ENCODE results near the gene CKAP2L.

The CKAP2L gene

DNA sequence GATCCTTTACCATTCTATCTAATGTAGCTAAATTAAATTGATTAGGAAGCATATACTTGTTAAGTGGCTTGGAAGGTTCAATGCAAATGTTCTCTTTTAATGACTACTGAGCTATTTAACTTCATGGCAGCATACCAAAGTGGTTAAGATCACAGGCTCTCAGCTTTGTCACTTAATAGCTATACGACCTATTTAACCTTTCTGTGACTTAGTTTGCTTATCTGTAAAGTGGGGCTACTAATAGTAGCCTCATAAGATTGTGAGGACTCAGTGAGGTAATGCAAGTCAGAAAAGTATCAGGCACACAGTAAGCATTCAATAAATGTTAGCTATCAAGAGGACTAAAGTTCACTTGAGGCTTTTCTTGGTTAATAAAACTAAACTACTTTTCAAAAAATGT is 4.3 kb downstream of the CKAP2L start:
- DNase-seq, result no peak

DNA sequence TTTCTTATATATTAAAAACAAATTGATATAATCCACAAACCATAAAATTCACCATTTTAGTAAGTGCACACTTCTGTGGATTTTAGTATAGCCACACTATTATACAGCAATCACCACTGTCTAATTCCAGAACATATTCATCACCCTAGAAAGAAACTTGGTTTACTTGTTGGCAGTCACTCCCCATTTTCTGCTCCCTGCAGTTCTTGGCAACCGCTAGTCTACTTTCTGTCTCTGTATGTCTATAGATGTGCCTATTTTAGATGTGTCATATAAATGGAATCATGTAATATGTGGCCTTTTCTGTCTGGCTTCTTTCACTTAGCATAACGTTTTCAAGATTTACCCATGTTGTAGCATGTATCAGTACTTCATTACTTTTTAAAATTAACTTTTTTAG is 5.7 kb downstream of the CKAP2L start:
- DNase-seq, result no peak

DNA sequence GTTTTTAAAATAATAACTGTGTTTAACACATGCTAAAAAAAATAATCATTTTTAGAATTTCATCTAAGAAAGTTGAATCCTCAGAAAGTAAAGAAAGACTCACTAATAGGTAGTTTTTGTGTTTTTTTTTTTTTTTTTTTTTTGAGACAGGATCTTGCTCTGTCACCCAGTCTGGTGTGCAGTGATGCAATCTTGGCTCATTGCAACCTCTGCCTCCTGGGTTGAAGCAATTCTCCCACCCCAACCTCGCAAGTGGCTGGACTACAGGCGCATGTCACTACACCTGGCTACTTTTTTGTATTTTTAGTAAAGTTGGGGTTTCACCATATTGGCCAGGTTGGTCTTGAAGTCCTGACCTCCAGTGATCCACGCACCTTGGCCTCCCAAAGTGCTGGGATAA is 7.1 kb downstream of the CKAP2L start:
- no peak for DNase-seq

DNA sequence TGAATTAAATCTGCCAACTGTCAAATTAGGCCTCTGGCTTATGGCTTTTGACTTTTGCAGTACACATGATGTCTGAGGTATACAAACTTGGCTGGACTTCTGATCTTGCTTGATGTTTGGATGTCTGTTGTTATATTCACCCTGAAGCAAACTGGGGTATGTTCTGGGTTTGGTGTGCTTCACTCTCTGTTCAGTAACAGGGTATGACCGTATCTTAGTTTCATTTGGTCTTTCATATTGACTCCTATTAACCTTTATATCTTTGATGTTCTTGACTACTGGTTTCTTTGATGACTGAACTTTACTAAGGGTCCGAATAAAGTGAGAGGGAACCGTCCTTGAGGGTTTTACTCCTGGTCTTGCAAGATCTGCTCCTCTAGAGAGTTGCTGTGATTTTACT is 8.2 kb downstream of the CKAP2L start:
- DNase-seq, result no peak

DNA sequence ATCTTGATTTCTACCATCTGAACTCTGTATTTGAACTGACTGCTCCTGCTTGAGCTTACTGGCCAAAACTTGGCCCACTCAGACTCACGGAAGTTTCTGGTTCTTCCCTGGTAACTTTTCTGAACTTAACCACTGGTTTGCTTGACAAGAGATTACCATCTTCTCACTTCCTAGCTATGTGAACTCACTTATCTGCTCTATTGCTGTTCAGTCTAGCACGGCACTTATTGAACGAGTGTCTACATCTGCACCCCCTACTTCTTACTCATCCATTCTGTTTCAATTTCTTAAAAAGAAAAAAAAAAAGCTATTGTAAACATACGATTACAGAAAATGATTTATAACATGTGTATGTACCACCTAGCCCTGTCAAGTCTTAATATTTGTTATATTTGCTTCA is 9.0 kb downstream of the CKAP2L start:
- DNase-seq, result no peak

DNA sequence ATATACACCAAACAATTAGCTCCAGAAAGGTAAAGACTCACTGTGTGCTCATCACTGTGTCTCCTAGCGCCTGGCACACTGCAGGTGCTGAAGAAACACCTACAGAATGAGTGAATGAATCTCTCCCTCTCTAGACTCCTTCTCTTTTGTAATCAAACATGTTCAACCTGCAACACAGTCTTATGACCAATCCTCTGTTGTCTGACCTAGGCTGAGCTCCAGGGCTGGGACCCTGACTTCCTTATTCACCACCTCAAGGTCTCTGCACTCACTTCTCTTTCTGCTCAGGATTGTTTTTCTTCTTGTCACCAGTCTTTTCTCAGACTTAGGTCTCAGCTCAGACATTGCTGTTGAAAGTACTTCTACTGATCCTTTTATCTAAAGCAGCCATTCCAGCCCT is 9.8 kb downstream of the CKAP2L start:
- no peak for DNase-seq

DNA sequence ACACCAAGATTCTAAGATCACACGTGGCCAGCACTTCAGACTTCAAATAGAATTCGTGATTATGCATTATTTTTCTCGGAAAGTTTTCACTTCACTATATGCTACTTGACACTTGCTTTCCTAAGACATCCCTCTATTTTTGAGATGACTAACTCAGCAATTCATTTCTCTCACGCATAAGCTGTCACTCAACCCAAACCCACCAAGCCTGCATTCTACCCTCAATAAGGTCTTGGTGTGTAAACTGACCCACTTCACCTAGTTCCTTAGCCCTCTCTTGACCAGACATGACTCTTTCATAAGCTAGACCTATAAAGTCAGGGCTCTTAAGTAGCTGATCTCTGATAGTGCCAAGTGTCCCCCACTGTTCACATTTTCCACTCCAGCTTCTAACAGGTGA is 11.7 kb downstream of the CKAP2L start:
- DNase-seq, result no peak

DNA sequence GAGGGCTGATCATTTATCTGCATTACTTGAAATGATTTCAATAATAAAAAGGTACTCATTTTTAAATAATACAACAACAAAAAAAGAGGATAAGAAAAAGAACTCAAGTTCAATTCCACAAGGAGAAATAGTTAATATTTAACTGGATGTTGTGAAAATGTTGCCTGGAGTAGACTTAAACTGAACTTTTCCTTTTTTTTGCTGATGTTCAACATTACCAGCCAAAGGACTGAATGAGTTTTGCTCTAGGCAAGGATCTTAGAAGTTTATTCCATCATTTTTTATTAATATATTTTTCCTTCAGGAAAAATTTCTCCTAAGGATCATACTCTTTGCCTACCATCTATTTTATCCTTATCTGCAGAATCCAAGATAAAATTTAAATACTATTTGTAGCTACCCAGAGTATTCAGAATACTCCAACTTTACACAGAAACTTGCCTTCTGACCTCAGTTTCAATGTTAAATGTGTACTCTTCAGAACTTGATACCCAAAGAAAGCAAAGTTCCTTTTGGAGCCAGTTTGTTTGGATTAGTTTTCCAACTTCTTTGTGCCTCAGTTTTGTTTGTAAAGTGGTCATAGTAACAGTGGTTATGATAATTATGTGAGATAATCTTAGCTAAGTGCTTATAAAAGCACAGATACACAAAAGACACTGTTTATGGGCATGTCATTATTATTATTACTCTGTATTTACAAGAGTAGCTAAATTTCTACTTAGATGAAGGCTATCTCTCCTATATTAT is 12.8 kb downstream of the CKAP2L start:
- DNase-seq, result no peak

DNA sequence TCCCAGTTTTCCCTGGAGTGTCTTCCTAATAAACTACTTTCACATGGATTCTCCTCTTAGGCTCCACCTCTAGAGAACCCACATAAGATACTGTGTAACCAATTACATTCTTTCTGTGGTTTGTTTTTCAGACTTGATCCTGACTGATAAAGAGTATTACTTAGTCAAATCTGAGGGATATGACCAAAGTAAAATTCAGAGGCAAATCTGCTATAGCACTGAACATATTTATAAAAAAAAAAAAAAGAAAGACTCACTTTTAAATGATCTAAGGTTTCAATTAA is 13.9 kb downstream of the CKAP2L start:
- DNase-seq, result no peak

DNA sequence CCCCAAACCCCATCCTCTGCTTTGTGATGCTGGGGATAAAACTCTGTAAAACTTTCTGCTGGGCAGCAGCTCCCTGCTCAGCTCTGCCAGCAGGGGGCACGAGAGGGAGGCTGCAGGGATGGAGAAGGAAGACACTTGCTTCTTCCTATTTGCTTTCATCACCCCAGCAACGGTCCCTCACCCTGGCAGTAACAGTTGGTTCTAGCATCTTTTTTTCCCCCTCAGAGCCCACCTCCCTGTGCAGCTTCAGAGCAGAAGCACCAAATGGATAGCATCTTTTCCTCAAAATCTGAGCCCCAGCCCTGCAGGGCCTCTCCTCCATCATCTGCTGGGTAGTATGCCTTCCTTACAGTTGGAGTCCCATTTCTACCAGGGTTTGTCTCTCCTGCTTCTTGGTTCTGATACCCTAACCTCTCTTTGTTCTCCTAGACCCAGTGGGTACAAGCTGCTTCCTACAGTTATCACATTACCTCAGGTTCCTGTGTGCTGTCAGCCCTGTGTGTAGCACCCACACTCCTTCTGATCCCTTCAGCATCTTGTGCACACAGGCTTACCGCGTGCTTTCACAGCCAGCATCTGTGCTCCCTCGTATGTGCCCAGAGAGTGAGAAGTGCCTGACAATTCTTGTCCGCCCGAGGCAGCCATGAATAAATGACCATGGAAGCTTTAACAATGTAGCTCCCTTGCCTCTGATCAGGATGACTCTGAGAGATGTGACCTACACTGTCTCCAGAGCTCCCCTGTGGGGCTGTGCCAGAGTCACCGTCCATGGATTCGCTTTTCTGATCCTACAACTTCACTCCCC is 14.5 kb downstream of the CKAP2L start:
- peak; percentile 55 for DNase-seq

DNA sequence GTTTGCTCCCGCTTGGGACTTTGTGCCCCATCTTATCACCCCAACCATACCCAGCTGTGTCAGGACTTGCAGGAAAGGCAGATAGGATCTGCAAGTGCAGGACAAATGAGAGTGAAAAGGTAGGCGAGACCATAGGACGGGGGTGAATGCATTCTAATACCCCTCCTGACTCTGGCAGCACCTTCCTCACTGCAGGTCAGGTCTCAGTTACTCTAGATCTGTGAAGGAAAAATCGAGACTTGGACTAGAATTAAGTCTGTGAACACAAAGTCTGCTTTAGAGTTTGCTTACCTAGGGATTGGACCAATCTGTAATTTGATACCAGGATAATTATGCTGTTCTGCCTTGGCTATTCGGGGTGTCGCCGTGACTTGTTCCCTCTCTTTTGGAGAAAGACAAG is 23.9 kb downstream of the CKAP2L start:
- no peak for DNase-seq

DNA sequence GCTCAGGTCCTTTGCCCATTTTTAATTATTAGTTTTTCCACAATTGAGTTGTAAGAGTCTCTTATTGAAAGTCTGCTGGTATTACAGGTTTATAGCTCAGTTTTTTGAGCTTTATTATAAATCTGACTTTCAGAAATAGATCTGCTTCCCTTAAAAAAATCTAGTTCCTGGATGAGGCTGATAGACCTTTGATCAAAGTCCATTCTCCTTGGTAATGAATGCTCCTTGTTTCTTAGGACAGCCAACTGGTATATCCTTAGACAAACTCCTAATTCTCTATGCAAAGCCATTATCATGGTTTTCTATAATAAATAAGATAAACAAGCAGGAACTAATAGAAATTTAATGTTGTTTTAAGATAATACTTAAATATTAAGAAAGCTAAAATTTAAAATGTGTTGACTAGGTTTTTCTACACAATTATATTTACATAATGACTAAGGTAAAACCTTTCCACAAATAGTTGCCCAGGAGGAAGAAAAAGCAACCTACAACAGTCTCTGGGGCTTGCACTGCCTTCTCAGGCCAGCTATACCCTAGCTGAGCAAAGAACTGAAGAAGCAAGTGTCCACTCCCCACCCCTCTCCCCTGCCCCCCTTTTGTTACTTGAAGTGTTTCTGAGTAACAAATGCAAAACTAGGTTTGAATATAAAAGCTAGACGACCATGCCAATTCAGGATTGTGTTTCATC is 26.7 kb downstream of the CKAP2L start:
- no peak for DNase-seq

DNA sequence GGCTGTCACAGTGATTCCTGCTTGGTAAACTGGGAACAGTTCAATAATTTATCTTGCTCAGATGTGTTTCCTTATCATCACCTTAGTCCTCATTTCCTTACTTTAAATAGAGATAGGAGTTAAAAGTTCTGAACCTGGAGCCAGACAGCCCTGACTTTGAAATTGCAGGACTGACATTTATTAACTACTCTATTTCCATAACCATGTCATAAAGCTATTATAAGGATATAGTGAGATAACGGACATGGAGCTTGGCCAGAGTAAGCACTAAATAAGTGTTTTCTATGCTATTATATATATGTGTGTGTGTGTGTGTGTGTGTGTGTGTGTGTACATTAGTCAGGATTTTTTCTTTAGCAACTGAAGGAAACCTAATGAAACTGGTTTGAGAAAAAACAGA is 30.5 kb downstream of the CKAP2L start:
- no peak for DNase-seq

DNA sequence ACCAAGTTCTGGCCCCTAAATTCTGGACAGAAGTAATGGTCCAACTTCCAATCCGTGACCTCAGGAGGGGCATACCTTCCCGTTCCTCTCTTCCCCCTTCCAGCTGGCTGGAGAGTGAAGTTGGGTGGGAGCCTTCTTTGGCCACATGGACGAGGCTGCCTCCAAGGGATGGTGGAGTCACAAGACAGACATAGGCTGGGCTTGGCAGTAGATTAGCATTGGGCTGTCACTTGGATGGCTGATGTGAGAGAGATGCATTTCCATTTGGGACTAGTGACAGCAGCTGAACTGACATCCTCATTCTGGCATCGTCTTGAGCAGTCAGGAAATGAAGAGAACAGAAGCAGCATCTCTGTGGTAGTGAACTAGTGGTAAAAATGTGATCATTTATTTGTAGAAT is 31.0 kb downstream of the CKAP2L start:
- DNase-seq, result no peak

DNA sequence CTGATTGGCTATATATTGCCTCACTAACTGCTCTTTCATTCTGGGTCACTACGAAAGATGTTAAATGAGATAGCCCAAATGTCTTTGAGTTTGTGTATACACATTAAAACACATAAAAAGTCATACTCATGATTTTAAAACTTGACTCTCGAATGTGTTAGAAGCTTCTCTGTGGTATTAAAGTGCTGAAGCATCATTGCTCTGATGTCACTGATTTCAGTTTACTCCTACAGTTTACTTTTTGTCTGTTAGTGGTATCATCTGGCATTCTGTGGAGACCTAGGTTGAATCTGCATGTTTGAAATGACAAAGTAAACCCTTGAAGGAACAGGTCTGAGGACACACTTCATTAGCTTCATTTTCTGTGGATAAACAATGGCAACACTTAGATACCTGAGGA is 32.9 kb downstream of the CKAP2L start:
- DNase-seq, result no peak

DNA sequence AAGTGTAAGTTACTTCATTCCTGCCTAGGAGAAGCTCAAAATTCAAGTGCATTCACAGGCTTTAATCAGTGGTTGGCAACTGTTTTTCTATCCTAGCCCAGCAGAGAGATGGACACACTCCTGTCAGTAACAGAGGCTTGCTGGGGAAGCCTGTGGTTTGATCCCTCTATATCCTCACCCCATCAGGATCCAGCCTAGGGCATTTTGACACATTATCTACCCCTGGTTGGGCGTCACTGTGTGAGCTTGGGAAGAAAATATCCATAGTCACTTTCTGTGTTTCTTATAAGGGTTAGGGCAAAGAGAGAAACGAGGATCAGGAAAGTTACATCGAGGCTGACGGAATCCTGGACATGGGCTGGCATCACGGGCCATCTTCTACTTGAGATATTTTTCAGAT is 33.6 kb downstream of the CKAP2L start:
- no peak for DNase-seq

DNA sequence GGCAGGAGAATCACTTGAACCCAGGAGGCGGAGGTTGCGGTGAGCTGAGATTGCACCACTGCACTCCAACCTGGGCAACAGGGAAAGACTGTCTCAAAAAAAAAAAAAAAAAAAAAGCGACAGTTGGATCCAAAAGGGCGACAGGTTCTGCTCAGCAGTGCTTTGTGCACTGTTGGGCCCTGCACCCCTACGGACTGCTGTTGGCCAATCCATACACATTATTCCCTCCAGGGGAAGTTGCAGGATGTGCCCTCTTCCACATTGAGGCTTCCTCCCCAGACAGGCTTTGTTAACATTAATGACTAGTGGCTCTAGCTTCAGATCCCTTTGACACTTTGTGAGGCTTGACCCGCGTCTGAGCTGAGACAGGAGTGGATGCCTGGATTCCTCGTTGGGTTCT is 34.2 kb downstream of the CKAP2L start:
- no peak for DNase-seq

DNA sequence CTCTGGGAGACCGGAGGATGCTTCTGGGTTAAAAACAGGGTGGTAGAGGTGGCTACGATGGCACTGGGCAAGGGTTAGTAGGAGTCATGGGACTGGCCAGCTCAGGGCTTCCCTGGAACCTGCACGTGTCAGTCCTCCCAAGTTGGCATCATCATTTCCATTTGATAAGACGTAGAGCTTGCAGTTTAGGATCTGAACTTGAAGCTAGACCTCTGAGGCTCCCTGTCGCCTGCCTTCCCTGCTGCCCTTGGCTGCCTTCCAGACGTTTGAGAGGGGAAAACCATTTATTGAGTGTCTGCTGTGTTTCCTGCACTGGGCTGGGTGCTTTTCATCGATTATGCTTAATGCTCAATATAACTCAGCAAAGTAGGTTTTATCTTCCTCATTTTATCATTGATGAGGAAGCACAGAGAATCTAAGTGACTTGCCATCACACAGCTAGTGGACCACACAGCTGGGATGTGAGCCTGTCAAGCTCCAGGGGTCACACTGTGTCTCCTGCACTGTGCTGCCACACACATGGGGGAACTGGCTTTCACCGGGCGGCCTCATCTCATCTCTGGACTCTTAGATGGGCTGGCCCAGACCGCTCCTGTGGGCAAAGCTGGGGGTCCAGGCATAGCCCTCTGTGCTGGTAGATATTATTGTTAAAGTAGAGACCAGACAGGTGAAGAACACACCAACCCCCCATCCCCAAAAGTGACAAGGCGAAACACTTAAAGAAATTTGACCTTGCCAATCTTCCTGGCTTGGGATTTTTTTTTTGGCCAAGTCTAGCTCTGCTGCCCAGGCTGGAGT is 35.8 kb downstream of the CKAP2L start:
- DNase-seq, result no peak

DNA sequence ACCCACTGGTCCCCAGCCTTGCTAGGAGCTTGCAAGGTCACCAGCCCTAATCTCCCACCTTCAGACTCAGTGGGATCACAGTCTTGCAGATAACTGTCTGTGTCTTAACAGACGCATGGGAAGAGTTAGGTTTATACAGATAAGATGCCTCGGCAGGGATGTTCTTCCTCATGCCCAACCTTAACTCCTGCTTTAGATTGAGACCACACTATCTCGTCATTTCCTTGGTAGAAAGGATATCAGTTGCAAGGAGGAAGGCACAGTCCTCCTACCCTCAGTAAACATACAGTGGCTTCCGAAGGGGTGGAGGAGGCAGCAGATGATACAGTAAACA is 36.4 kb downstream of the CKAP2L start:
- no peak for DNase-seq

DNA sequence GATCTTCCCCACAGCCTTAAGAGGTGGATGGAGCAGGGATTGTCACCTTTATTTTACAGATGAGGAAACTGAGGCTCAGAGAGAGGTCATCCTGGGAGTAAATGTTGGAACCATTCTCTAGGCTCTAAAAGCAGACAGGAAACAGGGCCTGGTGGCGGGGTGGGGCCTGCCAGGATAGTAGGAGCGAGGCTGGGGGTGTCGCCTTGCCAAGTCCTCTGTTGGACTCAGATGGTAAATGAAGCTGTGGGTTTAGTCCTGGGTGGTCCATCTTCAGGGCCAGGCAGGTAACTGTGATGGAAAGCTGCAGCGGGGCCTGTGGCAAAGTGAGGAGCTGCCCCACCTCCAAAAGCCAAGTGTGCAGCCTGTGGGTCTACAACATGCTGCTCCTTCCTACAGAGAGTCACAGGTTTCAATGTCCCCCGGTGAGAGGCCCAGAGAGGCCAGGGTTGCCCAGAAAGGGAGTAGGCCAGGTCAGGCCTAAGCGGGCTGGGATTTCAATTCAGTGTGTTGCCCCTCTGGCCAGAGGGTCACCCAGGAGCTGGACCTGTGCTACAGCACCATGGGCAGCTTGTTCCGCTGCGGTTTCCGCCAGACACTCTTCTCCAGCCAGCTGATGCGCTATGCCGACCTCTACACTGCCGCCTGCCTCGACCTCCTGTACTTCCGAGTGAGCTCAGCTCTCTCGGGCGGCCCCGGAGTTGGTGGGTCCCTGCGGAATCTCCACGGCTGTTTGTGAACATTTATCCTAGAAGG is 37.0 kb downstream of the CKAP2L start:
- no peak for DNase-seq

DNA sequence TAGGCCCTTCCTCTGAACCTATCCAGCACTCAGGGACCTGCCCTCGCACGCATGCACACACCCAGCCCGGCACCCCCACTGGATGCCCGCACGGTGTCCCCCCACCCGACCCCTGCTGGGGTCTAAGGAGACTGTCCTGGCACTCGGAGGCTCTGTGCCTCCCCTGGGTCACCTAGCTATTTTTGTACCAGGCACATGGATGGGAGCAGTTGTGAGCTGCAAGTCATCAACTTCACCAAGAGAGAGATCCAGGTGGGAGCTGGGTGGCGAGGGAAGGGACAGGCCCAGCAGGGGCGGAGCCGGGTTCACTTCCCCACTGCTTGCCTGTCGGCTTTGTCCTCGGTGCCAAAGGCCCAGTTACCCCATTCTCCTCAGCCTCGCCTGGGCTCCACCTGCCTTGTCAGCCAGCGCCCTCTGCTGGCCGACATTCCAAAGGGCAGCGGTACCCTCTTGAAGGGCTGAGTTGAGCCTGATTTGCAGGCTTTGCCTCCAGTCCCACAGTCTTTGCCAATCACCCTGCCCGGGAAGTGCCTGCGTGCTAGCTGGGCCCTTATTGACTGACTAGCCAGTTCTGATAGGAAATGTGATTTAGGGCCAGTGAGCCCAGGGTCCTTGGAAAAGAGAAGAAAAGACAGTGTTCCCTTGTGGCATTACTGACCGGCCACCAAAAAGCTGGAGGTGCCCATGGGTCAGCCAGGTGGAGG is 37.8 kb downstream of the CKAP2L start:
- peak; percentile 78 for DNase-seq

Data from effector CD8-positive, alpha-beta T cell (primary cell).